ENCODE results near the gene CTDP1.
"Not testable (repeated sequence)": the region's sequence is repeated elsewhere in the genome, so short reads cannot be mapped to it uniquely, and the experiment has no call there.

GRCh38 chr18:79731881-79732720 lies 52.5 kb downstream of the CTDP1 start:
- TF ChIP-seq EP300, CTCF (IDR thresholded peaks at IDR 0.05): not testable (repeated sequence)

All from tibial nerve (tissue), 4 donors.